Left lung (tissue), 10 donors: ENCODE data around the gene B3GAT2. TPM values are rescaled to one million over a fixed set of nuclear protein-coding genes. Genes with fewer than 3 reads are reported as not detected.

Experiments
- ATAC-seq: fragments of 200-7000 bp; cut with Tn5 transposase; one replicate; pipeline ENCODE4 v1.9.1; 2020; ENCODE audit warnings: moderate library complexity
- DNase-seq, 4 donors: peaks; one replicate each; pipeline ENCODE4 v3.0.0-alpha.2; 2013 to 2020
- H3K27ac ChIP-seq, 2 donors: fragments of 200-600 bp; sonication (generic) in 1 of 2; one replicate each; pipeline versions ENCODE4 v1.5.0 to v1.8.0; 2020 to 2021
- H3K27me3 ChIP-seq, 2 donors: fragments of 200-600 bp; sonication (generic) in 1 of 2; one replicate each; pipeline versions ENCODE4 v1.5.0 to v1.8.0; 2020 to 2021
- H3K36me3 ChIP-seq, 2 donors: fragments of 200-600 bp; sonication (generic) in 1 of 2; one replicate each; pipeline versions ENCODE4 v1.5.0 to v1.8.0; 2020 to 2021
- H3K4me1 ChIP-seq, 2 donors: fragments of 200-600 bp; one replicate each; pipeline ENCODE4 v1.8.0; 2021
- H3K4me3 ChIP-seq, 2 donors: fragments of 200-600 bp; sonication (generic) in 1 of 2; one replicate each; pipeline versions ENCODE4 v1.5.0 to v1.8.0; 2020 to 2021; ENCODE audit warnings: mild to moderate bottlenecking in 1 of 2
- H3K9me3 ChIP-seq, 2 donors: fragments of 200-600 bp; sonication (generic) in 1 of 2; one replicate each; pipeline versions ENCODE4 v1.5.0 to v1.8.0; 2020 to 2021
- CTCF ChIP-seq, 2 donors: fragments of 200-600 bp; sonication (generic) in 1 of 2; IDR thresholded peaks; one replicate each; pipeline versions ENCODE4 v1.5.0 to v1.8.0; 2021; ENCODE audit warnings: antibody characterized with exemption in 2 of 2
- intact Hi-C, 2 donors: fragments of 100-400 bp; cut with DNase I; formaldehyde crosslinking; loops; one replicate each; pipeline versions ENCODE4 v1.11.2 to v1.14.2; 2022
- polyA plus RNA-seq, 6 donors: library from polyadenylated mRNA; unstranded; fragments of 120-200 nt; gene quantifications; one replicate each; pipeline ENCODE4 v1.2.1, GENCODE V29; 2013; ENCODE audit not compliant: insufficient read length in 6 of 6
- total RNA-seq, 2 donors: library from RNA; stranded (reverse); fragmentation: NEBNext Ultra II Directional; extraction: Animal tissue kit (Norgen Biotek cat#: 25700); gene quantifications; one replicate each; pipeline ENCODE4 v1.2.1, GENCODE V29; 2021
- donor health status: DM: no; HTN: yes; CAD: no.
- donor health status: DM: no; HTN: no; CAD: no.

The B3GAT2 gene
- total and polyA plus RNA-seq, 8 donors, result 0.03 to 2.9 (median 2.0) TPM; not detected in 1

- Histone ChIP-seq H3K36me3 (no peaks in the 10 kb centered on the region), H3K27ac (no peak overlapping the region), H3K4me1 (no peaks in the 10 kb centered on the region), H3K9me3 (no peaks in the 10 kb centered on the region), H3K4me3 (no peak overlapping the region), H3K27me3 (no peaks in the 10 kb centered on the region)
- no peak for TF ChIP-seq CTCF (IDR thresholded peaks at IDR 0.05)
- DNase-seq (no peak), ATAC-seq (no peak)
- intact Hi-C loops, result no loop called here
Measured at GRCh38 chr6:70905742-70906141, 51.1 kb downstream of the B3GAT2 start.

GRCh38 chr6:70903665-70904452 lies 53.0 kb downstream of the B3GAT2 start:
- Histone ChIP-seq H3K9me3 (no peaks in the 10 kb centered on the region), H3K4me1 (no peaks in the 10 kb centered on the region), H3K27me3 (no peaks in the 10 kb centered on the region), H3K36me3 (no peaks in the 10 kb centered on the region), H3K27ac (no peak overlapping the region), H3K4me3 (no peak overlapping the region)
- ATAC-seq (no peak), DNase-seq (no peak)
- TF ChIP-seq CTCF (IDR thresholded peaks at IDR 0.05), result no peak
- intact Hi-C loops, result no loop called here

- ATAC-seq, result no peak
Measured at GRCh38 chr6:70901324-70901723, 55.5 kb downstream of the B3GAT2 start.

GRCh38 chr6:70900047-70900446 lies 56.8 kb downstream of the B3GAT2 start:
- no peak for TF ChIP-seq CTCF (IDR thresholded peaks at IDR 0.05)
- DNase-seq (no peak), ATAC-seq (no peak)
- H3K9me3 ChIP-seq, result no peaks in the 10 kb centered on the region
- no peak overlapping the region for H3K4me3 ChIP-seq
- H3K27me3 ChIP-seq, result no peaks in the 10 kb centered on the region
- intact Hi-C loops, result no loop called here
- no peaks in the 10 kb centered on the region for H3K4me1 ChIP-seq
- H3K27ac ChIP-seq, result no peak overlapping the region
- H3K36me3 ChIP-seq, result no peaks in the 10 kb centered on the region

More at GRCh38 chr6:70901324-70901723, 55.5 kb downstream of the B3GAT2 start:
- no peak overlapping the region for H3K27ac ChIP-seq
- TF ChIP-seq CTCF (IDR thresholded peaks at IDR 0.05), result no peak
- no peaks in the 10 kb centered on the region for H3K27me3 ChIP-seq
- H3K4me3 ChIP-seq, result no peak overlapping the region
- DNase-seq, result no peak
- H3K9me3 ChIP-seq, result no peaks in the 10 kb centered on the region
- no peaks in the 10 kb centered on the region for H3K4me1 ChIP-seq
- intact Hi-C loops, result no loop called here
- H3K36me3 ChIP-seq, result no peaks in the 10 kb centered on the region

GRCh38 chr6:70894001-70894400 lies 62.9 kb downstream of the B3GAT2 start:
- DNase-seq, result no peak
- Histone ChIP-seq H3K36me3 (no peaks in the 10 kb centered on the region), H3K27ac (no peak overlapping the region), H3K9me3 (no peaks in the 10 kb centered on the region), H3K4me1 (no peaks in the 10 kb centered on the region), H3K4me3 (no peak overlapping the region), H3K27me3 (no peaks in the 10 kb centered on the region)
- no peak for ATAC-seq
- intact Hi-C loops, result no loop called here
- TF ChIP-seq CTCF (IDR thresholded peaks at IDR 0.05), result no peak
